GM19099 (cell line): ENCODE measurements around the gene PDGFC.

Source experiments
- POLR2A ChIP-seq: IDR thresholded peaks from 3 replicates; pipeline ENCODE4 v1.6.1; 2011; ENCODE audit warnings: low read depth; ENCODE audit not compliant: insufficient read length; ENCODE audit errors: extremely low read depth

The PDGFC gene

GRCh38 chr4:156811286-156811685 is 160.3 kb downstream of the PDGFC start:
- no peak for TF ChIP-seq POLR2A

GRCh38 chr4:156805696-156806095 is 165.9 kb downstream of the PDGFC start:
- no peak for TF ChIP-seq POLR2A

GRCh38 chr4:156803056-156803455 is 168.5 kb downstream of the PDGFC start:
- TF ChIP-seq POLR2A = no peak

GRCh38 chr4:156800463-156800862 is 171.1 kb downstream of the PDGFC start:
- no peak for TF ChIP-seq POLR2A

- TF ChIP-seq POLR2A = no peak
Measured at GRCh38 chr4:156799121-156799589, 172.4 kb downstream of the PDGFC start.

GRCh38 chr4:156798438-156798837 is 173.2 kb downstream of the PDGFC start:
- no peak for TF ChIP-seq POLR2A

GRCh38 chr4:156797206-156797605 is 174.4 kb downstream of the PDGFC start:
- no peak for TF ChIP-seq POLR2A

- no peak for TF ChIP-seq POLR2A
Measured at GRCh38 chr4:156795727-156796126, 175.9 kb downstream of the PDGFC start.

GRCh38 chr4:156794863-156795262 is 176.7 kb downstream of the PDGFC start:
- TF ChIP-seq POLR2A = no peak

- no peak for TF ChIP-seq POLR2A
Measured at GRCh38 chr4:156792462-156793085, 179.0 kb downstream of the PDGFC start.

GRCh38 chr4:156790866-156791265 is 180.7 kb downstream of the PDGFC start:
- TF ChIP-seq POLR2A = no peak

GRCh38 chr4:156788782-156789181 is 182.8 kb downstream of the PDGFC start:
- TF ChIP-seq POLR2A = no peak

- no peak for TF ChIP-seq POLR2A
Measured at GRCh38 chr4:156786713-156787112, 184.9 kb downstream of the PDGFC start.

GRCh38 chr4:156784970-156785369 is 186.6 kb downstream of the PDGFC start:
- no peak for TF ChIP-seq POLR2A

GRCh38 chr4:156783966-156784365 is 187.6 kb downstream of the PDGFC start:
- no peak for TF ChIP-seq POLR2A

GRCh38 chr4:156782491-156782890 is 189.1 kb downstream of the PDGFC start:
- no peak for TF ChIP-seq POLR2A

- TF ChIP-seq POLR2A = no peak
Measured at GRCh38 chr4:156781852-156782251, 189.7 kb downstream of the PDGFC start.
